H9 (cell line): Measurements from ENCODE around the gene EML1. TPM values are rescaled to one million over a fixed set of nuclear protein-coding genes. Genes with fewer than 3 reads are reported as not detected.

ENCODE experiments used
- DNase-seq: peaks from one replicate; pipeline ENCODE4 v3.0.0-alpha.2; 2017
- H2AFZ ChIP-seq: one replicate; pipeline ENCODE4 v1.6.1; 2013; ENCODE audit warnings: mild to moderate bottlenecking, low read length, control low read depth, moderate library complexity
- H2AK5ac ChIP-seq: 2 replicates; pipeline ENCODE4 v1.6.1; 2013; ENCODE audit warnings: low read length, control low read depth, mixed read lengths; ENCODE audit not compliant: insufficient read length
- H2BK120ac ChIP-seq: one replicate; pipeline ENCODE4 v1.6.1; 2013; ENCODE audit warnings: low read depth, mild to moderate bottlenecking, low read length, control low read depth, inconsistent platforms; ENCODE audit not compliant: poor library complexity, severe bottlenecking
- H2BK12ac ChIP-seq: 2 replicates; pipeline ENCODE4 v1.6.1; 2013; ENCODE audit warnings: low read length, control low read depth, mixed read lengths, low read depth; ENCODE audit not compliant: insufficient read length
- H2BK15ac ChIP-seq: 2 replicates; pipeline ENCODE4 v1.6.1; 2013; ENCODE audit warnings: low read depth, low read length, control low read depth
- H2BK20ac ChIP-seq: one replicate; pipeline ENCODE4 v1.6.1; 2013; ENCODE audit warnings: low read depth, mild to moderate bottlenecking, low read length, control low read depth, inconsistent platforms; ENCODE audit not compliant: poor library complexity, severe bottlenecking
- H2BK5ac ChIP-seq: 2 replicates; pipeline ENCODE4 v1.6.1; 2013; ENCODE audit warnings: low read length, control low read depth, mixed read lengths; ENCODE audit not compliant: insufficient read length
- H3K14ac ChIP-seq: 2 replicates; pipeline ENCODE4 v1.6.1; 2013; ENCODE audit warnings: low read length, control low read depth; ENCODE audit not compliant: insufficient read depth
- H3K18ac ChIP-seq: 2 replicates; pipeline ENCODE4 v1.6.1; 2013; ENCODE audit warnings: low read depth, mild to moderate bottlenecking, mixed read lengths, low read length, control low read depth; ENCODE audit not compliant: insufficient read length
- H3K23ac ChIP-seq: 2 replicates; pipeline ENCODE4 v1.6.1; 2013; ENCODE audit warnings: low read length, control low read depth, mixed read lengths, low read depth; ENCODE audit not compliant: insufficient read length
- H3K23me2 ChIP-seq: 2 replicates; pipeline ENCODE4 v1.6.1; 2013; ENCODE audit warnings: low read depth, mild to moderate bottlenecking, mixed read lengths, low read length, control low read depth; ENCODE audit not compliant: insufficient read length, poor library complexity, severe bottlenecking
- H3K27ac ChIP-seq: 2 replicates; pipeline ENCODE4 v1.5.1; 2013; ENCODE audit warnings: low read length, control low read depth, mixed read lengths, low read depth; ENCODE audit not compliant: insufficient read length
- H3K27me3 ChIP-seq: 2 replicates; pipeline ENCODE4 v1.6.1; 2013; ENCODE audit warnings: low read length, control low read depth, inconsistent platforms; ENCODE audit not compliant: insufficient read depth
- H3K4ac ChIP-seq: 2 replicates; pipeline ENCODE4 v1.6.1; 2013; ENCODE audit warnings: low read depth, mild to moderate bottlenecking, control low read depth, inconsistent platforms, low read length, moderate library complexity
- H3K4me1 ChIP-seq: 2 replicates; pipeline ENCODE4 v1.6.1; 2013; ENCODE audit warnings: low read length, control low read depth, inconsistent platforms; ENCODE audit not compliant: insufficient read depth
- H3K4me2 ChIP-seq: 2 replicates; pipeline ENCODE4 v1.6.1; 2013; ENCODE audit warnings: low read length, control low read depth, mixed read lengths; ENCODE audit not compliant: insufficient read length, insufficient read depth
- H3K56ac ChIP-seq: 2 replicates; pipeline ENCODE4 v1.6.1; 2013; ENCODE audit warnings: low read depth, mild to moderate bottlenecking, mixed read lengths, low read length, control low read depth; ENCODE audit not compliant: insufficient read length
- H3K79me1 ChIP-seq: 2 replicates; pipeline ENCODE4 v1.6.1; 2013; ENCODE audit warnings: low read depth, mild to moderate bottlenecking, moderate library complexity, low read length, control low read depth, inconsistent platforms; ENCODE audit not compliant: insufficient read depth, poor library complexity, severe bottlenecking
- H3K79me2 ChIP-seq: 2 replicates; pipeline ENCODE4 v1.6.1; 2013; ENCODE audit warnings: low read length, control low read depth, inconsistent platforms; ENCODE audit not compliant: insufficient read depth
- H3K9ac ChIP-seq: 2 replicates; pipeline ENCODE4 v1.6.1; 2013; ENCODE audit warnings: low read length, control low read depth, mixed read lengths; ENCODE audit not compliant: insufficient read length; ENCODE audit errors: extremely low read depth
- H3K9me3 ChIP-seq: one replicate; pipeline ENCODE4 v1.6.1; 2013; ENCODE audit warnings: low read depth, low read length, inconsistent platforms; ENCODE audit not compliant: control insufficient read depth
- H3T11ph ChIP-seq: one replicate; pipeline ENCODE4 v1.6.1; 2013; ENCODE audit warnings: mild to moderate bottlenecking, low read length, control low read depth, inconsistent platforms
- H4K20me1 ChIP-seq: one replicate; pipeline ENCODE4 v1.6.1; 2013; ENCODE audit not compliant: control insufficient read depth, insufficient read length, insufficient read depth
- H4K5ac ChIP-seq: 2 replicates; pipeline ENCODE4 v1.6.1; 2013; ENCODE audit warnings: low read depth, mild to moderate bottlenecking, mixed read lengths, low read length, control low read depth; ENCODE audit not compliant: insufficient read length
- H4K8ac ChIP-seq: replicated peaks from 2 replicates; pipeline ENCODE4 v1.6.1; 2013; ENCODE audit warnings: low read length, control low read depth, mixed read lengths, low read depth; ENCODE audit not compliant: insufficient read length
- H4K91ac ChIP-seq: 2 replicates; pipeline ENCODE4 v1.6.1; 2013; ENCODE audit warnings: low read depth, mild to moderate bottlenecking, moderate library complexity, mixed read lengths, low read length, control low read depth; ENCODE audit not compliant: insufficient read length
- H3K27ac Mint-ChIP-seq, 3 experiments: 2 replicates in 2 of 3; 3 replicates in 1 of 3; pipeline ENCODE4 v1.8.0; 2020 to 2021; ENCODE audit warnings: mixed read lengths in 3 of 3, mild to moderate bottlenecking in 1 of 3, moderate library complexity in 1 of 3
- H3K27me3 Mint-ChIP-seq: 2 replicates; pipeline ENCODE4 v1.8.0; 2021; ENCODE audit warnings: low read depth, mild to moderate bottlenecking, moderate library complexity, mixed read lengths
- H3K36me3 Mint-ChIP-seq, 3 experiments: 2 replicates in 2 of 3; 3 replicates in 1 of 3; pipeline ENCODE4 v1.8.0; 2020 to 2021; ENCODE audit warnings: low read depth in 3 of 3, mixed read lengths in 3 of 3; ENCODE audit not compliant: insufficient read depth in 1 of 3
- H3K4me1 Mint-ChIP-seq, 2 experiments: 2 replicates each; pipeline ENCODE4 v1.8.0; 2020; ENCODE audit warnings: mixed read lengths in 2 of 2
- H3K4me3 Mint-ChIP-seq, 2 experiments: 2 replicates in 1 of 2; 3 replicates in 1 of 2; pipeline ENCODE4 v1.8.0; 2020 to 2021; ENCODE audit warnings: mild to moderate bottlenecking in 2 of 2, mixed read lengths in 2 of 2, moderate library complexity in 1 of 2
- H3K9me3 Mint-ChIP-seq, 2 experiments: 2 replicates in 1 of 2; 3 replicates in 1 of 2; pipeline ENCODE4 v1.8.0; 2020; ENCODE audit warnings: mild to moderate bottlenecking in 2 of 2, mixed read lengths in 2 of 2, moderate library complexity in 1 of 2
- CTCF ChIP-seq: fragments of 200-600 bp; sonication (generic); conservative IDR thresholded peaks from 3 replicates; pipeline ENCODE4 v1.8.0; 2021; ENCODE audit warnings: antibody characterized with exemption, mild to moderate bottlenecking
- WGBS: extraction: QIAGEN DNeasy Blood & Tissue Kit; methylation state at CpG from one replicate; pipeline ENCODE4 v1.1.7; 2013; ENCODE audit warnings: missing lambda C conversion rate, low lambda C conversion rate, mixed read lengths; ENCODE audit not compliant: insufficient read length; ENCODE audit errors: extremely low coverage; 5-methylcytosine and 5-hydroxymethylcytosine counted together
- total RNA-seq: library from RNA; stranded (reverse); gene quantifications from 2 replicates; pipeline ENCODE4 v1.2.1, GENCODE V29; 2021

Gene EML1
- total RNA-seq, 1 experiment from 2014 or later = 16.7 TPM

GRCh38 chr14:99976021-99976420 lies 182.8 kb downstream of the EML1 start:
- Histone ChIP-seq H2AK5ac (no peak overlapping the region), H4K5ac (no peak overlapping the region), H2AFZ (no peak overlapping the region), H3K4ac (no peak overlapping the region), H2BK5ac (no peak overlapping the region), H4K91ac (no peak overlapping the region), H3K9me3 (no peaks in the 10 kb centered on the region), H2BK20ac (no peak overlapping the region), H2BK120ac (no peak overlapping the region), H4K8ac (no peak overlapping the region), H3K27ac (no peak overlapping the region), H3K4me1 (no peaks in the 10 kb centered on the region), H3K18ac (no peak overlapping the region), H3K9ac (no peak overlapping the region), H2BK15ac (no peak overlapping the region), H4K20me1 (no peaks in the 10 kb centered on the region), H3K23ac (no peak overlapping the region), H3K14ac (no peak overlapping the region), H3T11ph (no peak overlapping the region), H3K56ac (no peak overlapping the region), H3K23me2 (no peaks in the 10 kb centered on the region), H3K79me2 (peaks cover 3% of the 10 kb centered on the region; the same call in 1 of the 2 replicates), H3K4me2 (no peak overlapping the region), H3K27me3 (no peaks in the 10 kb centered on the region), H2BK12ac (no peak overlapping the region), H3K79me1 (no peaks in the 10 kb centered on the region)
- Mint-ChIP-seq H3K4me3 (no peak overlapping the region), H3K9me3 (peaks cover 13 to 15% of the 10 kb centered on the region in 2 experiments), H3K27ac (no peak overlapping the region), H3K36me3 (peaks cover 0 to 24% (median 22%) of the 10 kb centered on the region in 3 experiments; a peak in 6 of 7 replicates), H3K4me1 (peaks cover 7 to 8% of the 10 kb centered on the region in 2 experiments), H3K27me3 (peaks cover 16% of the 10 kb centered on the region)
- TF ChIP-seq CTCF = no peak
- WGBS = no CpG with 5 or more reads among the region's 1 CpG
- no peak for DNase-seq
